ENCODE results near the gene FRAT2. TPM values are rescaled to one million over a fixed set of nuclear protein-coding genes. Genes with fewer than 3 reads are reported as not detected.
"Not testable (repeated sequence)": the region's sequence is repeated elsewhere in the genome, so short reads cannot be mapped to it uniquely, and the experiment has no call there.

FRAT2 gene
- total RNA-seq, 1 donor: 15.6 TPM

DNA sequence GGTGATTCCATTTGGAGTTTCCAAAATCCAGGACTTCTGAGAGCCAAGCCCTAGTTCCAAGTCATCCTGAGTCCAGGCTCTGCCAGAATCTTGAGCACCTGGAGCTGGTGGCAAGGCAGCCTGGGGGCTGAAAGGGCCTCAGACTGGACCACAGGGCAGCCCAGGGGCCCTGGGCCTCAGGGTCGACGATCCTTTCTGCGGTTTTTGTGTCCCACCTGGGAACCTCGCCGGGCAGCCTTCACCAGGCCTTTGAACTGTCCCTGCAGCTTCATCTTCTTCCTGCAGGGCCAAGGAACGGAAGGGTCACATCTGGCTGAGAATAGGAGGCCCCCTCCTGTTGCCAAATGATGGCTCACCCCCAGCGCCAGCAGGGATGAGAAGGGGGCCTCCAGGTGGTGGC lies 22.4 kb upstream of the FRAT2 start:
- no peak for DNase-seq (ENCODE audit: low read depth in 2 of 3, low spot score in 2 of 3)

DNA sequence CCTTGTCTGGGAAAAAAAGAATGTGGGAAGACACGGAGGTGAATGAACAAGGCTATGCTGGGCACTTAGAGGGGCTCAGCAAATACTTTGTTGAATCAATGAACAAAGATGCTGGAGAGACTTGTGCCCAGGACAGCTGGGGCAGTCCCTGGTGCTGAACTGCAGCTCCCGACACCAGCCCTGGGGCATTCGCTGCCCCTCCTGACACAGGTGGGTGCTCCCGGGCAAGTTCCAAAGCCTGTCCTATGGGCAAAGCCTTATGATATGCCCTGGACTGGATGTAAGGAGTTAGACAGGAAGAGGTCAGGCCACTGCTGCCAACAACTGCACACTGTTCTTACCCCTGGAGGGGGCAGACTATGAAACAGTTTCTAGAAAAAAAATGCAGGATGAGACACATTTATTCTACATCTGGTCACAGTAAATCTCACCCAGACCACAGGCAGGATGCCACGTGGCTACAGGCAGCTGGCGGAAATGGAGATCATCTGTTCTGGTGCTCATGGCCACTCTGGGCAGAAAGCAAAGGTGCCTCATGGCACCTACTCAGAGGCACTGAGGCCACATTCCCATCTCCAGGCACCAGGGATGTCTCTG lies 21.9 kb upstream of the FRAT2 start:
- DNase-seq (ENCODE audit: low read depth in 2 of 3, low spot score in 2 of 3): peak in 2 of 3 donors; percentile 67 to 88

DNA sequence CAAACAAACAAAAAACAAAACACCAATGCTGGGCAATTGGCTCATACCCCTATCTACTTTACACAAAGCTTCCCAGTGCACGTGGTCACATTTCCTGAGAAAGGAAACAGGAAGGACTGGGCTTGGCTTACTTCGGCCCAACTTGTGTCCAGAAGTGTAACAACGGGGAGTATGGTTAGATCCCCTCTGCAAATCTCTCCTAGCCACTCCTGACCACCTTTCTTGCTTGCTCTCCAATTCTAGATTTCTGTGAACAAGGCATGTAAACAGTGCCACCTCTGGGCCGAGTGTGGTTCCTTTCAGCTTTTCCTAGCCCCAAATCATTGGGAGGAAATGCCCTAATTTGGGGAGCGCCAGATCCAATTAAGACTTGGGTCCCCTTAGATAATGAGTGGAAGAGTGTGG lies 21.0 kb upstream of the FRAT2 start:
- peak in 2 of 3 donors; percentile 31 to 56 for DNase-seq (ENCODE audit: low read depth in 2 of 3, low spot score in 2 of 3)

DNA sequence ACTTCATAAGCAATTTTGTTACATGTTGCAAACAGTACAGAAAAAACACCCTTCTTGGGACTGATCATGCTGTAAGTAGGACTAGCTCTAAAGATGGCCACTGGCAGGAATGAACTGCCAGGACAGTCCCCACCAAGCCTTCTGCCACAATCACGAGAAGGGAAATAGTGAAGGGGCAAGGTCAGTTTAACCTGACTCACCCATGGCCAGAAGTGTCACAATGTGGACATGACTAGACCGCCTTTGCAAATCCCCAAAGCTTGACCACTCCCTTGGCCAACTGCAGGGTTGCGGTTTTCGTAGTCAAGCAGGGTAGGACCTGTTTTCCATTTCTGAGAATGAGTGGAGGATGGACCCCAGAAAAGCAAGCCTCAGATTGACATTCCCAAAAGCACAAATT lies 19.4 kb upstream of the FRAT2 start:
- DNase-seq (ENCODE audit: low read depth in 2 of 3, low spot score in 2 of 3): no peak

DNA sequence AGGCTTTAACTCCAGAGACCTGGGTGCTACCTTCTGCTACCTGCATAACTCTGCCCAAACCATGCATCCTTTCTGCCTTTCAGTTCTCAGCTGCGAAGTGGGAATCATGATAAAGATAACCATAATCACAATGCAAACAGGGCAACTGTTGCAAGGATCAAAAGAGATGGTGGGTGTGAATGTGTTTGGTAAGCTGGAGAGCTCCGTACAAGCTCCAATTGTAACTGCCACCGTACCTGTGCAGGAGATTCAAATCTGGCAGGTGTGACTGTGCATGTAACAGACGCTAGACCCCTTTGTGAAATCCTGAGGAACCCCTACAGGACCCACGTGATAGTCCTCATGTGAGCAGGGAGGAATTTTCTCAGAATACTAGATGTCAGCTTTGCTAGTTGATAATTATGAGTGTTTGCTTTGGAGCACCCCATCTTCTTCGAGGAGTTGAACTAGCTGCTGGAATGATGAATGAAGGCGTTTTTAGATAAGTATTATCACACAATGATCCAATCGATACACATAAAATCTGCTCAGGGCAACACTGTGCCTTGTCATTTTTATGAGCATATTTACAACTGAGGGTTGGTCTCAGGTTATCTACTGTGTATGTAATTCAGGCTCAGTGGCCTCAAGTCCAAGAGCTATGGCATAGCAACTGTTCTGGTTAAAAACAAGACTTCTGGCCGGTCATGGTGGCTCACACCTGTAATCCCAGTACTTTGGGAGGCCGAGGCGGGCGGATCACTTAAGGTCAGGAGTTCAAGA lies 15.4 kb upstream of the FRAT2 start:
- no peak for DNase-seq (ENCODE audit: low read depth in 2 of 3, low spot score in 2 of 3)

DNA sequence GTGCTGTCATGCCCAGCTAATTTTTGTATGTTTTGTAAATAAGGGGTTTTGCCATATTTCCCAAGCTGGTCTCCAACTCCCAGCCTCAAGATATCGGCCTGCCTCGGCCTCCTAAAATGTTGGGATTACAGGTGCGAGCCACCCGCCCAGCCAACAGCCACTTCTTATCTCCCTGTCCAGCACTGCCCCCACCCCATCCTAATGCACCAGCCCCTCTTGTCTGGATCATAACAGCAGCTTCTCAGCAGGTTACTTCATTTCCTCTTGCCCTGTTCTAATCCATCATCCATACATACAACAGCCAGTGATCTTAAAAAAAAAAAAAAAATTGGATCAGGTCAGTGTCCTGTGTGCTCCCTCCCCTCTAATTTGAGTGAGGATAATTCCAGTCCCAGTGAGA lies 12.8 kb upstream of the FRAT2 start:
- DNase-seq (ENCODE audit: low read depth in 2 of 3, low spot score in 2 of 3): no peak

DNA sequence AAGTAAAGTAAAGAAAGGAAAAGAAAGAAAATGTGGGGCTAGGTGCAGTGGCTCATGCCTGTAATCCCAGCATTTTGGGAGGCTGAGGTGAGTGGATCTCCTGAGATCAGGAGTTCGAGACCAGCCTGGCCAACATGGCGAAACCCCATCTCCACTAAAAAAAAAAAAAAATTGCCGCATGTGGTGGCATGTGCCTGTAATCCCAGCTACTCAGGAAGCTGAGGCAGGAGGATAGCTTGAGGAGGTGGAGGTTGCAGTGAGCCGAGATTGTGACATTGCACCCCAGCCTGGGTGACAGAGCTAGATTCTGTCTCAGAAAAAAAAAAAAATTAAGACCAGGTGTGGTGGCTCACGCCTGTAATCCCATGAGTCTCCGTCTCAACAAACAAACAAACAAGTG lies 9.1 kb upstream of the FRAT2 start:
- not testable (repeated sequence) for DNase-seq (ENCODE audit: low read depth in 2 of 3, low spot score in 2 of 3)

DNA sequence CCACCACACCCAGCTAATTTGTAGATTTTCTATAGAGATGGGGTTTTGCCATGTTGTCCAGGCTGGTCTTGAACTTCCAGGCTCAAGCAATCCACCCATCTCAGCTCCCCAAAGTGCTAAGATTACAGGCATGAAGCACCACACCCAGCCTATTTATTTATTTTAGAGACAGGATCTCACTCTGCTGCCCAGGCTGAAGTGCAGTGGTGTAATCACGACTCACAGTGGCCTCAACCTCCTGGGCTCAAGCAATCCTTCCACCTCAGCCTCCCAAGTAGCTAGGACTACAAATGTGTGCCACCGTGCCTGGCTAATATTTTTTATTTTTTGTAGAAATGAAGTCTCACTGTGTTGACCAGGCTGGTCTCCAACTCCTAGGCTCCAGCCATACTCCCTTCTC lies 6.9 kb upstream of the FRAT2 start:
- no peak for DNase-seq (ENCODE audit: low read depth in 2 of 3, low spot score in 2 of 3)

DNA sequence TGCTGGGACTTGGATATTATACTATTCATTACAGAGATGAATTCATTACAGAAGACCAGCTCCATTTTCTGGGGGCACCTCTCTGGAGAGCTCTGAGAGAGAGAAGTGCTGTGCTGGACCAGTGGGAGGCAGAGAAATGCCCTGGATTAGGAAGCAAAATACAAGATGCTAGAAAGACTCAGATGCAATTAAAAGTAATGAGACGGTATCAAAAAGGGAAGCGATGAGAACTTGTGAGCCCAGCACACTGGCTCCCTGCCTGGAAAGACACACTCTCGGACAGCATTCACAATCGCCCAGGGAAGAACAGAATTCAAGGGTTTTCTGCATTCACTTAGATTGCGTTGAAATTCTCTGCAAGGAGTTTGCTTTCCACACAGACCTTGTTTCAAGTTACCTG lies 3.5 kb upstream of the FRAT2 start:
- DNase-seq (ENCODE audit: low read depth in 2 of 3, low spot score in 2 of 3): no peak

DNA sequence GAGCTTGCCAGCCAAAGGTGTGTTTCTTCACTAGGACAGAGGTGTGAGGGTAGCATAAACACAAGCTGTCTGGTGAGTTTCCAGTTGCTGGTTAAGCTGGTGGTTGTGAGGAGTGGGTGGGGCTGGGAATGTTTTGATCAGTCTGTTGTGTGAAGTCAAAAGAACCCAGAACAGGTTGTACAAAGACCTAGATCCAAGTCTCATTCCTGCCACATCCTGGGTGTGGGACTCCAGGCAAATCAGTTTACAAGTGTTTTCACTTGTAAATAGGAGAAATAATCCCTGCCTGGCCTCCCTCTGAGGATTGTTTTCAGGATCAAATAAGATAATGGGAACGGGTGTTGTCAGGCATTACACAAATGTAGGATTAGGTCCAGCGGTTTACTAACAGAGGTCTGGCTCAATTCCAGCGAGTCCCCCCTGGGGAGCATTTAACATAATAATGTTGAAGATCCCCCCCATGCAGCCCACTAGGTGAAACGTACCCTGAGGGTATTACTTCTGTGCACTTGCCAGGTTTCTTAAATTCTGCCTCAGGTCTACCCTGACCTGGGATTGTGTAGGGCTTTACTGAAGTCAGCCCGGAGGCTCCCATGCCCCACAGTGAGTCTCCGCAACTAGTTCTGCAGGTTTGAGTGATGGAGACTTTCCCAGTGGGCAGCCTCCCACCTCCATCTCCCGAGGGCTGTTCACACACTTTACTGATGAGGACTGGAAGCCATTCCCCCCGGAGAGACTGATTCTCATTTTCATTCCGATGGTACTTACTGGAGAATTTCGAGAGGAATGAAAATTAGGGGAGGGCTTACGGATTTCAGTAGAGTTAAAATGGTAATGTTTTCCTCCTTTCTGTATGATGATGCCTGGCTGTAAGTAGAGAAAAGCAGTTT lies 2.7 kb upstream of the FRAT2 start:
- no peak for DNase-seq (ENCODE audit: low read depth in 2 of 3, low spot score in 2 of 3)

DNA sequence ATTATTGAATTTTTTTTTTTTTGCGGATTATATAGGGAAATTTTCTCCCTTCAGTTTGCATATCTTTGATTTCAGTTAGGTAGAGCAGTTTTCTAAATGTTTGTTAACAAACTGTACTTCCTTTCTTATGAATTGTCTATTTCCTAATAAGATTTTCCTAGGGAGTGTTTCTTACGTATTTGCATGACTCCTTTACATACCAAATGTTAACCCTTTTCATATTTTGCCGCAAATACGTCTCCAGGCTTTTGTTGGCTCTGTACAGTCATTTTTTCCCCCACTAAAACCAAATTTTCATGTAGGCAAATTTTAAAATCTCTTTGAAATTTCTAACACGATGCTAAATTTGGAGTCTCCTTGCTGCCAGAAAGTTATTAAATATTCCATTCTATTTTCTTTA lies 1.9 kb upstream of the FRAT2 start:
- no peak for DNase-seq (ENCODE audit: low read depth in 2 of 3, low spot score in 2 of 3)

DNA sequence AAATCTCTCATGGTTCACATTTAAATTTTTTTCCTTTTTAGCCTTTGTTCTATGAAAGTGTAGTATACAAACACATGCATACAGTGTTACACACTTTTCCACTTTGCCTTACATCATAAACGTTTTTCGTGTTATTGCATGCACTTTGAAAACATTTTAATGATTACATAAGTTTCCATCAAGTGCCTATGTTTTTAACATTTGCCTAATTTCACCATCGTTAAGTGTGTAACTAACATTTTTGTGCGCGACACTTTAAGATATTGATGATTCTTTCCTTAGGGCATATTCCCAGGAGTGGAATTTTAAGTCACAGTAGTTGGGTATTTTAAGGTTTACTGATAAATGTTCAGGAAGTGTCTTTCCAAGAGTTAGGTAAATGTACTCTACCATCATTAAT lies 1.5 kb upstream of the FRAT2 start:
- no peak for DNase-seq (ENCODE audit: low read depth in 2 of 3, low spot score in 2 of 3)

DNA sequence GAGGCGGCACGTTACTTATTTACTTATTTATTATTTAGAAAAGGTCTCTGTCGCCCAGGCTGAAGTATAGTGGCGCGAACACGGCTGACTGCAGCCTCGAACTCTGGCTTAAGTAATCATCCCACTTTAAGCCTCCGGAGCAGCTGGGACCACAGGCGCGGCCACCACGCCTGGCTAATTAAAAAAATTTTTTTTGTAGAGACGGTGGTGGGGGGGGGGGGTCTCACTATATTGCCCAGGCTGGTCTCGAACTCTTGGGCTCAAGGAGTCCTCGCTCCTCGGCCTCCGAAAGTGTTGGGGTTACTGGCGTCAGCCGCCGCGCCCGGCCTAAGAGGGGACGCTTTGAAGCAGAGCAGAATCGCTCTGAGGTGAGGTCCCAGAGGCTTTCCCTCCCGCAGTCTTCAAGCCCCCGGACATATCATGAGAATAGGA lies 675 bp upstream of the FRAT2 start:
- DNase-seq (ENCODE audit: low read depth in 2 of 3, low spot score in 2 of 3): no peak

DNA sequence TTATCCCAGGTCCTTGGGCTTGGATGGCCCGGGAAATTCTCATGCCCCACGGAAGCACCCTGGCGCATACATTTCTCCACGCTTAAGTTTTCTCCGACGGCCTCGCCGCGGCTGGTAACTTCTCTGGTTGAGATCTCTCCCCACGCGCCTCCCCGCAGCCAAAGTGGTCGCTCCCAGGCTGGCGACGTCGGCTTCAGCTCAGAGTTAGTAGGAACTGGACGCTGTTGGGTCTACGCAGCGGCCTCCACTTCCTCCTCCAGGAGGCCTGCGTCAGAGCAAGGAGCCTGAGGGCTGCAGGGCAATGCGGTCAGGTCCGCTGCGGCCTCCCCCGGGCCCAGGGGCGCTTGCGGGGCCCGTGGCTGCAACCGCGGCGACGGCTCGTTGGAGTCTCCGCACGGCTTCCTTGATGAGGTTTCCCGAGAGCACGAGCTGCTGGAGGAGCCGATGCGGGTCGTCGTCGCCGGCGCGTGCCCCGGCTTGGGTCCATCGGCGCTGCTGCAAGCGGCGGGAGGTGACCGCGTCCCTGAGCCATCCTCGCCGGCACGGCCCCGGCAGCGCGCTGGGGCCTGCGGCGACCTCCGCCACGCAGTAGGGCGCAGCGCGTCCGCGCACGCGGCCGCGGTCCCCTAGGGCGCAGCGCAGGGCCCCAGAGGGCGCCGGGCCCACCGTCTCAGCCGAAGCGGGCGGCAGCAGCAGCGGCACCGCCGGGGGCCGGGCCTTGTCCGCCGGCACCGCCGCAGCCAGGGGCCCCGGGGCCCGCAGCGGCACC lies 744 bp downstream of the FRAT2 start:
- DNase-seq (ENCODE audit: low read depth in 2 of 3, low spot score in 2 of 3): peak in 2 of 3 donors; percentile 35 to 41

DNA sequence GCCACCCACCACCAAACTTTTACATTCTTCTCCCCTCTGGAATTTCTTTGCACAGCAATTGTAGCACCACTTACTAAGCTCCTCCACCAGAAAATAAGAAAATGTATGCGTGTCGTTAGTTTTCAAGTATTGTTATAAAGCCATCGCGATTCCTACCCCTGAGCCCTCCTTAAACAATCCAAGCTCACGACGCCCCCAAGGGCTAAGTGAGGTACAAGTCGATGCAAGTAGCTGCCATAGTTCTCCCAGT lies 1.3 kb downstream of the FRAT2 start:
- peak in 1 of 3 donors; percentile 58 for DNase-seq (ENCODE audit: low read depth in 2 of 3, low spot score in 2 of 3)

DNA sequence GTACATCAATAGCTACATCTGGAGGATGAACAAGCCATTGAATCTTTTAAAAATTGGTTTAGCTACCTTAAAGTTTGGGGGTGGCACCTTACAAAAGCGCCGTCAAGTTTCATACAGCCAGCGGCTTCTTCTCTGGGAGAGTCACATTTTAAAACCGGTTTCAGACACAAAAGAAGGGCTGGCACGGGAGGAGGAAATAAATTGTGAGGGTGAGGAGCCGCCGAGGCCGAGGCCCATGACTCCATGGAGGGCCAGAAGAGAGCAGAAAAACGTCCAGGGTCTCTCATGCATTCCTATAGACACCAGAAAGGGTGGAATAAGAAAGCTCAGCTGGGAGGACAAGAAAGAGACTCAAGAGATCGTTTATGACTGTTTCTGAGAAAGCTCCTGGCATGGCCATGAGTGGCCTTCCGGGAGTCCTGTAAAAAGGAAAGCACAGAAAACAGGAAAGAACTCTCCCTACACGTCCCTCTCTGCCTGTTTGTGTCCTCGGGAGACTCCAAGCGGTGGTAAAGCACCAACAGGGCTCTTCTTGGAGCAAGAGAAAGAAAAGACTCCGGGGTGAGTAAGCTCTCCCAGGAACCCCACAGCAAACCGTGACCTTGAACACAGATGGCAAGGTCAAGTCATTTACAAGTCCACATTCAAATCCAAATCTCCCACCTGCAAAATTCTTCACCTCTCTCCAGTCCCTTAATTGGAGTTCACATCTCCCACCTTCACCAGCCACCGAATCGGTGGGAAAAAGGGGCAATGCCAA lies 1.8 kb downstream of the FRAT2 start:
- DNase-seq (ENCODE audit: low read depth in 2 of 3, low spot score in 2 of 3): no peak

DNA sequence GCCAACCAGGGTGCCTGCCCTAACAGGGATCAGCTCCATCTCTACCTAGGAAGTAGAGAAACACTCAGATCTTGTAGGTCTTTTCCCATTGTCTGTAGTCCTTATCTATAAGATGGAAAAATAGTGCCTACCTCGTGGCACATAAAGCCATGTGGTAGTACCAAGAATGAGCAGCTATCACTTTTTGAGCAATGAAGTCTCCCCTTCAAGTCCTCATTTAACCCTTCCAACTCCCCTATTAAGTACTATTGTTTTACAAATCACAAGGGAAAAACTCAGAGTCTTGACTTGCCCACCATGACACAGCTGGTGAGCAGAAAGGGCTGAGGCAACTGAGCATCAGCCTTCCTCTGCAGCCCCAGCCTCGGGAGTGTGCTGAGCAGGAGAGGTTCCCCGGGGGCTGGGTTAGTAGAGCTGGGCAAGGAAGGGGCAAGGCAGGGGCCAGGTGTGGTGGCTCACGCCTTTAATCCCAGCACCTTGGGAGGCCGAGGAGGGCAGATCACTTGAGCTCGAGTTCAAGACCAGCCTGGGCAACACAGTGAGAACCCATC lies 3.3 kb downstream of the FRAT2 start:
- no peak for DNase-seq (ENCODE audit: low read depth in 2 of 3, low spot score in 2 of 3)

DNA sequence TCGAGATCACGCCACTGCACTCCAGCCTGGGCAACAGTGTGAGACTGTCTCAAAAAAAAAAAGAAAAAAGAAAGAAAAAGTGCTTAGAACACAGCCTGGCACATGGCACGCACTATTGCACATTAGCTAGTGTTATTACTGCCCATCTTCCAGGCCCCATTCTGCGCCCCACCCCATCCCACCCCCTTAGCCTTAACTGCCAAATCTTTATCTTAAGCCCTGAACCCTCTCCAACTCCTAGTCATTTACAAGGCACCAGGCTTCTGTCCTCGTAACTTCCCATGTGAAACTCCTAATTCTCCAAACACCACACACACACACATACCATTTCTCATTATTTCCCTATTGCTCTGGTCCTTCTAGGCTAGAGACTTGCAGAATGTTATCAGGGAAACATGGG lies 4.8 kb downstream of the FRAT2 start:
- DNase-seq (ENCODE audit: low read depth in 2 of 3, low spot score in 2 of 3): no peak

DNA sequence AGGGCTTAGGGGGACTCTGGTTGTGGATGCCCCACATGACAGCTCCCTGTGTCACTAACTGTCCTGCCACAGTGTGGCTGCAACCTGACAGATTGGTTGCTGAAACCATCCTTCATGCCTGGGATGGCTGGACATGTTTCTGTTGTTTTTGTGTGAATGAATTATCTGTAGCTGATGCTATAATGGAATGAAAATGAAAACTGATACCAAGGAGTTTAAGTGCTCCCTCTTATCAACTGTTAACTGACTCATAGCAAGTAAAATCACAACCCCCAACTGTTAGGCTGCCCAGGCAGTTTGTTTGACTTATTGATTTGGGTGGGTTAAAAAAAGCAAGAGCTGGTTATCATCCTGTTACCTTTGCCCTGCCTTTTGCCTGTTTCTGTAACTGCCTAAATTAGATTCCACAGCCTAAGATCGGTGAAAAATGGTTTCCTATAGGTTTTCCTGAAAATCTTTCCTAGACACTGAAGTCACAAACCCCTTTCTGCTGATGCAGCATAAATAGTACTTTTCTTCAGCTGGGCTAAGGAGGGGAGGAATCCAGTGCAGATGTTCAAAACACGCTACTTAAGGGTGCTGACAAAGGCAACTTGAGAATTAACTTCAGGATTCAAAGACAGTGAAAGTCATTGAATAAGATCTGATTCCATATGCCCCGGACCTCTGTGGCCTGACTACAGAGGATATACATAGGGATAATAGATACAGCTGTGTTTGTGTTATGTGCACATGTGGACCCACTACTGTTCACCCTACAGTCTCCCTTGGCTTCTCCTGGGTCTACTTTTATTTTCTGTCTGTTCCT lies 5.7 kb downstream of the FRAT2 start:
- DNase-seq (ENCODE audit: low read depth in 2 of 3, low spot score in 2 of 3): no peak
